NCI-H2107 treated with DMSO at 0.1 percent for 48 hours (cell line): ENCODE measurements around the gene VPS26A.
A peak's percentile ranks its signal among the peaks of the same experiment; 100 is the strongest.
"Not testable (repeated sequence)": the region's sequence is repeated elsewhere in the genome, so short reads cannot be mapped to it uniquely, and the experiment has no call there.

Experiments used
- DNase-seq: peaks from one replicate; lab custom pipeline; 2025; ENCODE audit not compliant: unreplicated experiment; lab: John Stamatoyannopoulos, UW

Gene VPS26A

DNA sequence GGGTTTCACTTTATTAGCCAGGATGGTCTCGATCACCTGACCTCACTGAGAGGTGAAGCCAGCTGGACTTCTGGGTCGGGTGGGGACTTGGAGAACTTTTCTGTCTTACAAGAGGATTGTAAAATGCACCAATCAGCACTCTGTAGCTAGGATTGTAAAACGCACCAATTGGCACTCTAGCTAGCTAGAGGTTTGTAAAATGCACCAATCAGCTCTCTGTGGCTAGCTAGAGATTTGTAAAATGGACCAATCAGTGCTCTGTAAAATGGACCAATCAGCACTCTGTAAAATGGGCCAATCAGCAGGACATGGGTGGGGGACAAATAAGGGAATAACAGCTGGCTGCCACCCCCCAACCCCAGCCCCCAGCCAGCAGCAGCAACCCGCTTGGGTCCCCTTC, 51.3 kb downstream of the VPS26A start:
- not testable (repeated sequence) for DNase-seq

DNA sequence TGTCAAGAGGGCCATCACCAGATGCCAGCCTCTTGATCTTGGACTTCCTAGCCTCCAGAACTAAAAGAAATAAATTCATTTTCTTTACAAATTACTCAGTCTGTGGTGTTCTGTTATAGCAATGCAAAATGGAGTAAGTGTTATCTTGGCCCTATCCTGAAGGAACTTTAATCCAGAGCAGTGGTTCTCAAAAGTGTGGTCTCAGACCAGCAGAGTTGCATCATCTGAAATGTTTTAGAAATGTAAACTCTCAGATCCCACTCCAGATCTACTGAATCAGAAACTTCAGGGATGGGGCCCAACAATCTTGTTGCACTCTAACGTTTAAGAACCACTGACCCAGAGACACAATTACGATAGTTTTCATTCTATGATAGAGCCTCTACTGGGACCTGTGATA, 52.8 kb downstream of the VPS26A start:
- no peak for DNase-seq

DNA sequence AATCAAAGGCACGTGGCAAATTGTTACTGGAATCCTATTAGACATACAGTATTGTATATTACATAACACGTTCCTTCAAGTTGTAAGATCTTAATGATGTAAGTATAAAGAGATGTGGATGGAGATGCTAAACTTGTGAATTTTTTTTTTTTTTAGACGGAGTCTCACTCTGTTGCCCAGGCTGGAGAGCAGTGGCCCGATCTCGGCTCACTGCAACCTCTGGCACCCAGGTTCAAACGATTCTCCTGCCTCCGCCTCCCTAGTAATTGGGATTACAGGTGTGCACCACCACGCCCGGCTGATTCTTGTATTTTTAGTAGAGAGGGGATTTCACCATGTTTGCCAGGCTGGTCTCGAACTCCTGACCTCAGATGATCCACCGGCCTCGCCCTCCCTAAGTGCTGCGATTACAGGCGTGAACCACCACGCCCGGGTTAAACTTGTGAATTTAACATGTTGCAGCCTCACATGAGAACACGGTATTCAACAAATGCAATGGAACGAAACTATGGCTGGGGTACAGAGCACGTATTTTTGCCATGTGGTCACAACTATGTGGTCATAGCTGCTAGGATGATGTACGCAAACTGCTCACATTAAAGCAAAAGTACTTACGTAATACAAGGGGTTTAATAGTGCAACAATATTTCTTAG, 55.2 kb downstream of the VPS26A start:
- no peak for DNase-seq

DNA sequence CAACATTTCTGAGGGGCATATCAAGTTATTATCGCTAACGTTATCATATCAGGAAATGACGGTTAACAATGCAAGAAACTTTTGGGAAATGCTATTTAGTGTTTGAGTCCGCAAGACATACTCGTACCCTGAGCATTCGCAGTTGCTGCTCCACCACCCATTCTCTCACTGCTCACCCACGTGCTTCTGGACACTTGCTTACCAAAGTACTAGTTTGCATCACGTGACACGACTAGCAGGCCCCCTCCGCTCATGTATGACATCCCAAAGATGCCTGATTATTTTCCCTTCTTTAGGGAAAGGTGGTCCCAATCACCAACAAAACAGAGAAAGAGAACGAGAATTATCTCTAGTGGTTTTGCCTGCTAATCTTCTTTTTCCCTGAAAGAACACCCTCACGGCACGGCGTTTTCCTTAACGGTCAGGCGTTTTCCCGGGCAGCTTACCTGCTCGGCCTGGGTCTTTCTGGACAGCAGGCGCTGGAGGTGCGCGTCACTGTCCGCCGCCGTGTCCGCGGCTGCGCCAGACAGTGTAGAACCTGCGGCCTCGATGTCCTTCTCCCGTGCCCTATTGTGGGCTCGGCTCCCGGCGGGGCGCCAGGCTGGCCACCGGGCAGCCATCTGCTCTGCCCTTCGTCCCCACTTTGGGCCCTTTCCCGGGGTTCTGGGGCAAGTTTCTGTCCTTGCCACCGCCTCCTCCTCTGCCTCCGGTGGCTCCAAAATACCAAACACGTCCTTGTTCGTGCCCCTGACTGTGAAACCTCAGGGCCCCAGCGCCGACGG, 56.0 kb downstream of the VPS26A start, which contains the start of gene SUPV3L1:
TSS of gene SUPV3L1 (plus strand) at position 492 of the 782 bp plus-strand sequence. CDS start at position 550, 58 bp downstream.
- DNase-seq, result peak; percentile 91

DNA sequence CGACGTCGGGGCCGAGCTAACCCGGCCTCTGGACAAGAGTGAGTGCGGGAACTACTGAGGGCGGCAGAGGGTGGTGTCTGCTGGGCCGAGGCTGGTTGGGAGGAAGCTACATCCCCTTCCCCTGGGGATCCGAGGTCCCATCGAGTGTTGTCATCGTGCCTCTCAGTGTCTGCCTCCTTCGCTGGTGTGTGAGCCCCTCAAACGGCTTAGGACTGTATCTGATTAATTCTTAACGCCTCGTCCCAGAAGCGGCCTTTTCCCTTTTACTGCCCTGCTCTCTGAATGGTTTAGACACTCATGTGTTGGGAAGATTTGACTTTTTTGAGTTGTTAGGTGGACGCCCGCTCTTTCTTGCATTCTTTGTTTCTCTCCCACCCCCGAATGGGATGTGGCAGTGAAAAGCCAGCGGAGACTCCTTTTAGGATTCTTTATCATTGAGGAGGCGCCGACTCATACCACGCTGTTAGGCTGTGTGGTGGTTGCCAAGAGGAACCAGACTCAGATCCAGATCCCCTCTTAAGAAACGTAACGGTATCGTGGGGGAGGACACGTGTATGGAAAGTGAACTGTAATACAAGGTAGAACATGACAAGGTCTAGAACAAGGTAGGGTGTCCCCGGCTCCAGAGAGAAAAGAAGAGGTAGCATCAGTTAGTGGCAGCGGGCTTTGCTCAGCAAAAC, 56.7 kb downstream of the VPS26A start:
- DNase-seq, result no peak

DNA sequence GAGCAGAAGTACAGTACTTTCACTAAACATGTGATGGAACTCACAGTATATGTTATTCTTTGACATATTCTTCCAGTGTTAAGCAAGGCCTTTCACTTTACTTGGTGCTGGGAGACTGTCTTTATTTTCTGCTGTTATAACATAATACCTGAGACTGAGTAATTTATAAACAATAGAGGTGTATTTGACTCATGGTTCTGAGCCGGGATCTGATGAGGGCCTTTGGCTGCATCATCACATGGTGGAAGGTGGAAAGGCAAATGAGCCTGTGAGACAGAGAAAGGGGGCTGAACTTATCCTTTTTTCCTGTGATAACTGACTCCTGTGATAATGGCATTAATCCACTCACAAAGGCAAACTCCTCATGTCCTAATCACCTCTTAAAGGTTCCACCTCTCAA, 57.5 kb downstream of the VPS26A start:
- no peak for DNase-seq

DNA sequence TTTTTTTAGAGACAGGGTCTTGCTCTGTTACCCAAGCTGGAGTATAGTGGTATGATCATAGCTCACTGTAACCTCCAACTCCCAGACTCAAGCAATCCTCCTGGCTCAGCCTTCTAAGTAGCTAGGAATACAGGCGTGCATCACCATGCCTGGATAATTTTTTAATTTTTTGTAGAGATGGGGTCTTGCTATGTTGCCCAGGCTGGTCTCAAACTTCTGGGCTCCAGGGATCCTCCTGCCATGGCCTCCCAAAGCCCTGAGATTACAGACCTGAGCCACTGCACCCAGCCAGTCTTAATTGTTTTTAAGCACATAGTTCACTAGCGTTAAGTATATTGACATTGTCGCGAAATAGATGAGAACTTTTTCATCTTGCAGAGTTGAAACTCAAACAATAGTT, 58.0 kb downstream of the VPS26A start:
- DNase-seq, result no peak

DNA sequence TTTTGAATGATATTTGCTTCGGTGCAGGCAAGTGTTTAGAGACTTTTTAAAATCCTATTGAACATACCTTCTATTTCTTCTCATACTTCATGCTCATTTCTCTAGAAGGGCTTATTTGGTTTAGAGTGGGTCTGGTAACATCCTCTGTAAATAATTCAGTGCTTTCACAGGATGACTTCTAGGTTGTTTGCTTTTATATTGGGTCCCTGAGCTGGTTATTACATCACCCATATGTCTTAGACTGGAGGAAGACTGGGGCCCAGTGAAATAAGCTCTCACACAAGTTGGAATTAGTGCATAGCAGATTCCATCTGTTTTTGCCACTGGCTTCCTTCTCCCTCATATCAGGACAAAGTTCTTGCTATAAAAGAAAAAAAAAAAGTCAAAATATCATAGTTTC, 62.5 kb downstream of the VPS26A start:
- DNase-seq, result no peak

DNA sequence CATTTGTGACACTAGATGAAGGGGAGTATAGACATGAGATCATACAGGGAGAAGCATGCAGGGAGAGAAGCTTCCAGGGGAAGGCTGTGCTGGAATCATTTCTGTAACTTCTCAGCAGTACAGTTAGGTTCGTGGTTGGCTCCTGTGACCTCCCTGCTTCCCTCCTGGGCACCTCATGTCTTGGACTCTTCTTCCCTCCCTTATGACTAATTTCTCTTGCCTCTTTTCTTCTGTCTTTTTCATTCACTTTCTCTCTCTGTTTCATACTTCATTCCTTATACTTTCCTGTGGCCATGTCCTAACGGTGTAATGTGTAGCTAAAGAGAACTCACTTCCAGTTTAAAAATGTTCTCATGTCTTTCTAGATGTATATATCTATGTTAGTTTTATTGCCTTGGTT, 77.1 kb downstream of the VPS26A start:
- DNase-seq, result no peak

DNA sequence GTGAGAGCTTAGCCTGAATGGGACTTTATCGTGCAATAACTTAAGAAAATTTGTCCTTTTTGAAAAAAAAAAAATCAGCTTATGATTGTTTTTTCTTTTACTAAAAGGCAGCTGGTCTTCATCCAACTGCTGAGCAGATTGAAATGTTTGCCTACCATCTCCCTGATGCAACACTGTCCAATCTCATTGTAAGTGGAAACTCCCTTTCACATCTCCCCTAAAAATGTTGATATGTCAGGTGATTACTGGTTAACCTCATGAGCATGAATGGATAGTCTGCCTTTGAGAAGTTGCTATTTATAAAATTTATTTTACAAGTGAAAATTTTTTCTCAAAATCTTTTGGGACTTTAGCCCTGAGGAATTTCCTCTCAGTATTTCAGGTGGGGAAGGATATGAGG, 78.4 kb downstream of the VPS26A start:
- DNase-seq, result no peak

DNA sequence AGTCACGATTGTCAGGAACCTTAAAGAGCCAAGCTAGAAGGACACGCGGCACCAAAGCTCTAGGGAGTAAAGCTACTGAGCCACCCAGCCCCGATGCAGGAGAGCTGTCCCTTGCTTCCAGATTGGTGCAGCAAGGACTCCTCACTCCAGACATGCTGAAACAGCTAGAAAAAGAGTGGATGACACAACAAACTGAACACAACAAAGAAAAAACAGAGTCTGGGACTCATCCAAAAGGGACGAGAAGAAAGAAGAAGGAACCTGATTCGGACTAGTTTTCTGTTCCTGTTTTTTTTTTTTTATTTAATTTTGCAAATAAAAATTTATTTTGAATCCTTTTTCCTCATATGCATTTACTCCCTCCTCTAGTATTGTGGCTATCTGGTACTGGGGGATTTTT, 84.8 kb downstream of the VPS26A start:
- DNase-seq, result no peak

DNA sequence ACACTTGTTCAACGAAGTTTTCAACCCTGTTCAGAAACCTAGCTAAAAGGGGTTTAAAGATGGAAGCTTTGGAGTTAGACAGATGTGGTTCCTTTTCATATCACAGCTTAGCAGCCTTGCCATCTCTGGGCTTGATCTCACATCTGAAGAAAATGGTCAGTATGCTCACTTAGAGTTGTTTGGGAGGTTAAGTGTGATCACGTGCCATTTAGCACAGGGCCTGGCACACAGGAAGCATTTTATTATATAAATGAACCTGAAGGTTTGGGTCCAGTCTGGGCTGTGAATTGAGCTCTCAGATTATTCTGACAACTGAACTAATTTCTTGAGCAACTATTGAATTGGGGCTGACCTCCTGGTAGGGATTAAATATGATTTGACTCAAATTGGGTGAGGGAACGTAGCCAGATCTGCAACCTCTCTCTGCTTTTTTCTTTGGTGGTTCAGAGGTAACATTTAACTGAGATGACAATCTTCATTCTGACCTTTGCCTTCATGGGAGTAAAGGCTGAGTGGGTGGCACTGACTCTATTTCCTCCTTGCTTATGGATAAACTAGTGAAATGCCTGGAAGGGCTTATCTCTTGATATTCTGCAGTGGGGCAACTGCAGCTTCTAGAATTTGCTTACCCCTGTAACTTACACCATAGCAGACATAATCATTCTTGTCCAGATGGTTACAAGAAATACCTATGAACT, 86.0 kb downstream of the VPS26A start:
- DNase-seq, result no peak

DNA sequence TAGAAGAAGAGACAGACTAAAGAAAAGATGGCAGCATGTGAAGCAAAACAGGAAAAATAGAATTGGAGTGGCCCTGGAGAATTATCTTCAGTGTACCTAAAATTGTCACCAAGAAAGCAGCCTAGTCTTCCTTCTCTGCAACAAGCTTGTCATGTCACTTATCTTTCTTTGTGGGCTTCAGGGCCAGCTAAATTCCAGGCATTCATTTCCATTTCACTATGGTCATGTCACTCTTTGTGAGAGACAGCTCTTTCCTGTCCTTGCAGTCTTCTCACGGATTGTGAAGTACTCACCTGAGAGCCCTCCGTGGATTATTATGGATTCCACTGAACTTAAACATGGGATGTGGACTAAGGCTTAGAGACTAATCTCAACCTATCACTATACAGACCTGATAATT, 87.1 kb downstream of the VPS26A start:
- no peak for DNase-seq

DNA sequence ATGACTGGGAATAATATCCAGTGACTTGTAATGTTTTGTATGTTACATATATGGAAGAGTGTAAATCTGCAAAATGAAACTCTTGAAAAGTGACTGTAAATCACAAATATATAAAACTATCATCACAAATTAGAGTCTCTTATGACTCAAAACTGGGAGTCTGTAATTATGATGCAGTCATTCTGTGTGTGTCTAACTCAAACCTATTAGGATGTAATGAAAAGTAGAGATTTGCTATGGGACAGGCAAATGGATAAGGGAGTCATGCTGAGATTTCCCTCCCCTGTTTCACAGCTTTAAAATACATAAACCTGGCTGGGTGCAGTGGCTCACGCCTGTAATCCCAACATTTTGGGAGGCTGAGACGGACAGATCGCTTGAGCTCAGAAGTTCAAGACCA, 87.5 kb downstream of the VPS26A start:
- no peak for DNase-seq

DNA sequence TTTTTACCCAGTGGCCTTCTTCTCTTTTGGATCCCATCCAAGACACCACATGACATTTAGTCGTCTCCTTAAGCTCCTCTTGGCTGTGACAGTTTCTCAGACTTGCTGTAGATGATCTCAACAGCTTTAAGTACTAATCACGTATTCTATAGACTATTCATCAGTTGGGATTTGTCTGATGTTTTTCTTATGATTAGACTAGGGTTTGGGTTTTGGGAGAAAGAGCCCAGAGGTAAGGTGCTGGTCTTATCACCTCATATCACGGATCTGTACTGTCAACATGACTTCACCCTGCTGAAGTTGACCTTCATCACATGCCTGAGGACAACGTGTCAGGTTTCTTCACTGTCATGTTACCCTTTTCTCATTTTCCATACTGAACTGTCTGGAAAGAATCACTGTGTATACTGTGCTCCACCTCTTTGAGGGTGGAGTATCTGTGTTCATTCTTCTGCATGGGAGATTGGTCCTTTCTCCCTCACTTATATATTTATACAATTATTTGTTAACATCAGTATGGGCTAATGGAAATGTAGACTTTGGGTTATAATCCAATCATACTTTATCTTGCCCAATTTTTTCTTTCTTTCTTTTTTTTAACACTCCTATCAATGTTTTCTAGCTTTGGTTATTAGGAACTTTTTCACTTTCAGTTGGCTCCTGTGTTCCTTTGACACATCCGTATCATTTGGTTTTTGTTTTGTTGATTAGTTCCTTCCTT, 89.8 kb downstream of the VPS26A start:
- no peak for DNase-seq

DNA sequence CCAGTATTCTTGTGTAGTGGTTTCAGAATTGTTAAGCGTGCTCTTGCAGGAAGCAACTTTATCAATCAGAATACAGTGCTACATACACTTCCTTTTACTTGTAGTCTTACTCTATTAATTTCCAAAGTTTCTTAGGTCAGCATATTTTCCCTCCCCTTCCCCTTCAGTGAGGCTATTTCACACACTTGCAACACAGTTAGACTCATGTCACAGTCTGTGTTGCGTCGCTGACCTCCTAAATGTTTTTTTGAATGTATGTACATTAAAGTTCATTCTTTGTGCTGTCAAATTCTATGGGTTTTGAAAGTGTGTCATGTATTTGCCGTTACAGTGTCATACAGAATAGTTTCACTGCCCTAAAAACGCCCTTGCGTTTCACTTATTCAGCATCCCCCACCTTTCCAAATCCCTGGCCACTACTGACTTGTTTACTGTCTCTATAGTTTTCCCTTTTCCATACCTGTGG, 90.7 kb downstream of the VPS26A start:
- DNase-seq, result no peak

DNA sequence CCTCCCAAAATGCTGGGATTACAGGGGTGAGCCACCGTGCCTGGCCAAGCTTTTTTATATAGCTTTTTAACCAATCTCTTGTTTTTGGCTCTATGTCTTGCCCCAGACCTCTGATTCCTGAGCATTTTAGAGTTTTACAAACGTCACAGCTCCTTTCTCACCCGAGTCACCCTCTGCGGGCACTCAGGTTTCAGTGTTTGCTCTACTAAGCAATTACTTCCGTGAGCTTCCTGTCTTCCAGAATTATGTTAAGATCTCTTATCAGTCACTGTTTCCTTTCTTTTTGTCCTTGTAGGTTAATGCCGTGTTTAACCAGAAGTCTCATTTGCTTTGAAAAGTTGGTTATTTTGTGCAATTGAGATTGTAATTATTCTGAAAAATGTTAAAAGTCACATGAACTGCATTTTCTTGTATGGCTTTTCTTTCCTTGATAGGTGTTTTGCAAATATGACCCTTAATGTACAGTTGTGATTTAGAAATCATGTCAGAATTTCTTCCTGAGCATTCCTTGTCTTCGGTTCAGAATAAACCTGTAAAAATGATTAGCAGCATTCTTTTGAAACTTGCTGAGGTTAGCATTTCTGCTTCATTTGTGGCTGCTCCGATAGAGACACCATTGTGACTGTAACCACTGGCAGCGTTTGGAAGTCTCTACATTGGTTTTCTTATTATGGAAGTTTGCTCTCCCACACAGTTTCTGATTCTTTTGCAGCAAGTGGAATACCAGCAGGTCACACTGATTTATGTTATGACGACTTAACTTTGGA, 91.6 kb downstream of the VPS26A start:
- DNase-seq, result no peak

DNA sequence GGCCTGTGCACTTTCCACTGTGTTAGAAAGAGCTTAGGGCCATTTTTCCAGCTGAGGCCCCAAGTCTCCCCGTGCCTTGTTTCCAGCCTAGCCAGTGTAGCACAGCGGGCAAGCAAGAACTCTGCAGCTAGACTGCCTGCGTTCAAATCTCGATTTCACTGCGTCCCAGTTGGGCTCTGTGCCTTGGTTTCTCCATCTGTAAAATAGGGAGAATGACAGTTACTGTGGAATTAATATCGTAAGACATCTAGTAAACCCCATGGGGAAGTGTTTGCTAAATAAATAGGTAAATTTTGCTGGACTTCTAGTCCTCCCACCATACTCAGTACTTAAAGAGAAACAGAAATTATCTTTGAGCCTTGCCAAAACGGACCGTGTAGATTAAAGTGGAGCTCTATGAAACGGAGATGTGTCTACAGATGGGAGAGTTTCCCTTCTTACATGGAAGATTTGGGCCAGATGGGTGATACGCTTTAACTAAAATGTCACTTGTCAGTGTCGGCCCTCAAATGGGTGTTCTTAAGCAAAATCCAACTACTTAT, 92.7 kb downstream of the VPS26A start:
- DNase-seq, result no peak

DNA sequence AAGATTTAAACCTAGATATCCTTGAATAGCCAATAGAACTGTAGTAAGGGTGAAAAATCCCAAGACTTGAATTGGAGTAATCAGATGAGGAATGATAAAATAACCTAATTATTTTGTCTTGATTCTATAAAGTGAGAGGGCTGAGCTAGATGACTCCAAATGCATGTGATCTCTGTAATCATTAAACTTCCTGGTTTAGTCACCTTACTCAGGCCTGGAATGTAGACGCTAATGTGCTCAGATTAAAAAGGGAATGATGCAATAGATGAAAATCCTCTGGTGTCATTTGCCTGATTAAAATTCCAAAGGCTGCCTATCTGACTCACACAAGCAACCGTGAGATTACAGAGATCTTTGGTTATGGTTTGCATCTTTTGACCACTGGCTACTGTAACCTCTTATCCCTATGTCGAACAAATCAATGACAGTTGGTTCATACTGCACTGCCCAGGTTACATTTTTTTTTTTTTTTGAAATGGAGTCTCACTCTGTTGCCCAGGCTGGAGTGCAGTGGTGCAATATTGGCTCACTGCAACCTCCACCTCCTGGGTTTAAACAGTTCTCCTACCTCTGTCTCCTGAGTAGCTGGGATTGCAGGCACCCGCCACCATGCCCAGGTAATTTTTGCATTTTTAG, 93.3 kb downstream of the VPS26A start:
- no peak for DNase-seq
